HG03064 (cell line): ENCODE results near the gene DMBX1.

Source experiments
- ATAC-seq: cut with Tn5 transposase; IDR thresholded peaks from one replicate; pipeline ENCODE4 v1.9.1; 2021; ENCODE audit warnings: low read depth; ENCODE audit not compliant: unreplicated experiment

DMBX1 gene

GRCh38 chr1:46489638-46490405 is at the start of gene DMBX1:
DMBX1 (plus strand) TSS chr1:46489836; CDS start chr1:46507011, 17,175 bp downstream.
- ATAC-seq = no peak

- ATAC-seq = no peak
Measured at GRCh38 chr1:46440478-46440877, 49.2 kb upstream of the DMBX1 start.

- ATAC-seq = no peak
Measured at GRCh38 chr1:46442317-46443161, 47.1 kb upstream of the DMBX1 start.

- ATAC-seq = no peak
Measured at GRCh38 chr1:46444466-46444865, 45.2 kb upstream of the DMBX1 start.

GRCh38 chr1:46445773-46446256 is 43.8 kb upstream of the DMBX1 start:
- ATAC-seq = no peak

GRCh38 chr1:46446646-46447498 is 42.8 kb upstream of the DMBX1 start:
- no peak for ATAC-seq

- ATAC-seq = no peak
Measured at GRCh38 chr1:46447499-46448108, 42.0 kb upstream of the DMBX1 start.

GRCh38 chr1:46448109-46448911 is 41.3 kb upstream of the DMBX1 start:
- ATAC-seq = no peak

- no peak for ATAC-seq
Measured at GRCh38 chr1:46449223-46450159, 40.1 kb upstream of the DMBX1 start.

- ATAC-seq = no peak
Measured at GRCh38 chr1:46450160-46450517, 39.5 kb upstream of the DMBX1 start.

- no peak for ATAC-seq
Measured at GRCh38 chr1:46451948-46452930, 37.4 kb upstream of the DMBX1 start.

- no peak for ATAC-seq
Measured at GRCh38 chr1:46452931-46453325, 36.7 kb upstream of the DMBX1 start.

GRCh38 chr1:46453449-46453848 is 36.2 kb upstream of the DMBX1 start:
- no peak for ATAC-seq

GRCh38 chr1:46455951-46456350 is 33.7 kb upstream of the DMBX1 start:
- no peak for ATAC-seq

GRCh38 chr1:46456411-46456963 is 33.1 kb upstream of the DMBX1 start:
- ATAC-seq = no peak

- ATAC-seq = no peak
Measured at GRCh38 chr1:46457178-46457577, 32.5 kb upstream of the DMBX1 start.

- ATAC-seq = no peak
Measured at GRCh38 chr1:46458190-46458589, 31.4 kb upstream of the DMBX1 start.
